ENCODE measurements around the gene GNAL. TPM values are rescaled to one million over a fixed set of nuclear protein-coding genes. Genes with fewer than 3 reads are reported as not detected.
A peak's percentile ranks its signal among the peaks of the same experiment; 100 is the strongest.

Gene GNAL
- total and polyA plus RNA-seq, 4 donors, result 0.15 to 0.92 (median 0.72) TPM

- TF ChIP-seq ZBTB33 (IDR thresholded peaks at IDR 0.05), result no peak
- TF ChIP-seq JUND (IDR thresholded peaks at IDR 0.05), result no peak
- no peak for TF ChIP-seq RAD21 (IDR thresholded peaks at IDR 0.05)
- no peak for TF ChIP-seq GABPA (IDR thresholded peaks at IDR 0.05 in 1 of 2, conservative IDR thresholded peaks at IDR 0.05 in 1 of 2)
- no peak for TF ChIP-seq FOXA2 (IDR thresholded peaks at IDR 0.05)
- TF ChIP-seq TAF1 (conservative IDR thresholded peaks at IDR 0.05), result no peak
- no peak for TF ChIP-seq ATF3 (IDR thresholded peaks at IDR 0.05)
- TF ChIP-seq YY1 (IDR thresholded peaks at IDR 0.05), result no peak
Measured at GRCh38 chr18:11739893-11740292, 50.8 kb downstream of the GNAL start (continued).

DNA sequence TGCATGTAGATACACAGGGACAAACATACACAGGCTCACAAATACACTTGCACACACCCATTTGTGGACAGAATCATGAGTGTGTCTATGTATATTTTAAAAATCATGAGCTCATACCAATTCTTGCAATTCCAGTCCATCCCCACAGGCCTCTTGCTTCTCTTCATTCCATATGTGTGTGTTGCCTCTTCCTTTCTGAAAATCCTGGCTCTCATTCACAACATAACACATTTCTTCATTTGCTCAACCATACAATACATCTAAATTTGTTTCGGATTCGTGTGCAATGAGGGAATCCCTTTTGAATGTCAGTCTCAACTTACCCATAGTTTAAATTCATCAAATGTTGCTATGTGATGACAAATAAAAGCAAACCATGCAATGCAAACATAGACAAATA lies 51.4 kb downstream of the GNAL start:
- H3K9ac ChIP-seq (ENCODE audit: low read depth in 1 of 2, low read length in 2 of 2), result no peak overlapping the region
- DNase-seq (ENCODE audit: low spot score), result no peak
- H3K27ac ChIP-seq (ENCODE audit: low read depth in 1 of 2, low read length in 2 of 2), result no peak overlapping the region
- H3K4me1 ChIP-seq (ENCODE audit: control insufficient read depth in 4 of 4, insufficient read depth in 4 of 4, low read length in 3 of 4), result no peaks in the 10 kb centered on the region
- 77% methylated on average over 2 of the region's 2 CpGs for WGBS
- TF ChIP-seq YY1 (IDR thresholded peaks at IDR 0.05) (no peak), ATF3 (IDR thresholded peaks at IDR 0.05) (no peak), SP1 (IDR thresholded peaks at IDR 0.05) (no peak), RXRA (IDR thresholded peaks at IDR 0.05) (no peak), JUND (IDR thresholded peaks at IDR 0.05) (no peak)
- peaks cover 0 to 6% (median 0%) of the 10 kb centered on the region in 4 donors for H3K27me3 ChIP-seq (ENCODE audit: control insufficient read depth in 4 of 4, insufficient read depth in 4 of 4, low read length in 3 of 4)
- no peaks in the 10 kb centered on the region for H3K36me3 ChIP-seq (ENCODE audit: control insufficient read depth in 4 of 4, insufficient read depth in 3 of 4, low read depth in 1 of 4, low read length in 3 of 4)
- H3K4me3 ChIP-seq (ENCODE audit: low read depth in 1 of 3, low read length in 3 of 3), result no peak overlapping the region
- H3K9me3 ChIP-seq (ENCODE audit: control insufficient read depth in 4 of 4, low read length in 3 of 4), result no peaks in the 10 kb centered on the region

GRCh38 chr18:11741505-11742145 lies 52.6 kb downstream of the GNAL start:
- no peak for DNase-seq (ENCODE audit: low spot score)
- no peak overlapping the region for H3K27ac ChIP-seq (ENCODE audit: low read depth in 1 of 2, low read length in 2 of 2)
- WGBS, result 68% methylated on average over 5 of the region's 5 CpGs
- no peak overlapping the region for H3K4me3 ChIP-seq (ENCODE audit: low read depth in 1 of 3, low read length in 3 of 3)
- TF ChIP-seq RAD21 (IDR thresholded peaks at IDR 0.05) (peak; percentile 18 to 61), NR2F2 (IDR thresholded peaks at IDR 0.05) (no peak), CTCF (IDR thresholded peaks at IDR 0.05; ENCODE audit: low read depth, low read length, missing input control) (peak; percentile 36), HNF4G (IDR thresholded peaks at IDR 0.05) (no peak)
- no peaks in the 10 kb centered on the region for H3K9me3 ChIP-seq (ENCODE audit: control insufficient read depth in 4 of 4, low read length in 3 of 4)
- no peak overlapping the region for H3K9ac ChIP-seq (ENCODE audit: low read depth in 1 of 2, low read length in 2 of 2)
- no peaks in the 10 kb centered on the region for H3K4me1 ChIP-seq (ENCODE audit: control insufficient read depth in 4 of 4, insufficient read depth in 4 of 4, low read length in 3 of 4)
- peaks cover 0 to 6% (median 0%) of the 10 kb centered on the region in 4 donors for H3K27me3 ChIP-seq (ENCODE audit: control insufficient read depth in 4 of 4, insufficient read depth in 4 of 4, low read length in 3 of 4)
- H3K36me3 ChIP-seq (ENCODE audit: control insufficient read depth in 4 of 4, insufficient read depth in 3 of 4, low read depth in 1 of 4, low read length in 3 of 4), result no peaks in the 10 kb centered on the region

Data from liver (tissue), 9 donors.